SK-N-SH treated with all-trans-retinoic acid at 6 μM for 48 hours (cell line): Measurements from ENCODE around the gene CFDP1.

Experiments
- ATAC-seq: fragments of 200-7000 bp; cut with Tn5 transposase; 3 replicates; pipeline ENCODE4 v1.9.1; 2020; ENCODE audit warnings: mild to moderate bottlenecking, moderate library complexity
- ARNTL ChIP-seq: fragments of 450-650 bp; formaldehyde crosslinking; IDR thresholded peaks from 2 replicates; pipeline ENCODE4 v1.5.0; 2020; ENCODE audit warnings: low read depth, mild to moderate bottlenecking, moderate library complexity, borderline replicate concordance
- BACH2 ChIP-seq: fragments of 250-450 bp; sonication (Bioruptor Pico); IDR thresholded peaks from 2 replicates; pipeline ENCODE4 v1.9.0; 2021; ENCODE audit warnings: mild to moderate bottlenecking, borderline replicate concordance
- CREB5 ChIP-seq: fragments of 250-450 bp; sonication (Bioruptor Pico); IDR thresholded peaks from 2 replicates; pipeline ENCODE4 v1.5.1; 2020; ENCODE audit warnings: low read depth, mild to moderate bottlenecking, moderate library complexity
- CSDC2 ChIP-seq: fragments of 250-450 bp; sonication (Bioruptor Pico); IDR thresholded peaks from 2 replicates; pipeline ENCODE4 v1.5.0; 2020; ENCODE audit warnings: mild to moderate bottlenecking, moderate library complexity
- CSRNP3 ChIP-seq: fragments of 250-450 bp; sonication (Bioruptor Pico); IDR thresholded peaks from 2 replicates; pipeline ENCODE4 v1.5.1; 2021; ENCODE audit warnings: mild to moderate bottlenecking, moderate library complexity
- ESRRG ChIP-seq: fragments of 250-450 bp; sonication (Bioruptor Pico); IDR thresholded peaks from 2 replicates; pipeline ENCODE4 v1.6.1; 2021; ENCODE audit warnings: mild to moderate bottlenecking
- GLIS3 ChIP-seq: fragments of 250-450 bp; sonication (Bioruptor Pico); IDR thresholded peaks from 2 replicates; pipeline ENCODE4 v1.5.0; 2020; ENCODE audit warnings: mild to moderate bottlenecking, moderate library complexity
- ISL1 ChIP-seq: fragments of 250-450 bp; sonication (Bioruptor Pico); IDR thresholded peaks from 2 replicates; pipeline ENCODE4 v2.1.2; 2022; ENCODE audit warnings: mild to moderate bottlenecking, moderate library complexity
- OSR1 ChIP-seq: fragments of 250-450 bp; sonication (Bioruptor Pico); IDR thresholded peaks from 2 replicates; pipeline ENCODE4 v1.8.0; 2022; ENCODE audit warnings: moderate library complexity, mild to moderate bottlenecking, inconsistent platforms
- PATZ1 ChIP-seq: fragments of 250-450 bp; sonication (Bioruptor Pico); IDR thresholded peaks from 2 replicates; pipeline ENCODE4 v1.8.0; 2020; ENCODE audit warnings: mild to moderate bottlenecking, moderate library complexity, borderline replicate concordance
- POU6F1 ChIP-seq: fragments of 250-450 bp; sonication (Bioruptor Pico); IDR thresholded peaks from 2 replicates; pipeline ENCODE4 v1.8.0; 2021; ENCODE audit warnings: low read depth, mild to moderate bottlenecking, moderate library complexity, borderline replicate concordance
- PPARA ChIP-seq: fragments of 250-450 bp; sonication (Bioruptor Pico); IDR thresholded peaks from 2 replicates; pipeline ENCODE4 v1.5.0; 2020; ENCODE audit warnings: mild to moderate bottlenecking, borderline replicate concordance
- RARB ChIP-seq: fragments of 250-450 bp; sonication (Bioruptor Pico); IDR thresholded peaks from 2 replicates; pipeline ENCODE4 v1.8.0; 2021; ENCODE audit warnings: mild to moderate bottlenecking, moderate library complexity
- SNAI2 ChIP-seq: fragments of 250-450 bp; sonication (Bioruptor Pico); IDR thresholded peaks from 2 replicates; pipeline ENCODE4 v1.5.0; 2020; ENCODE audit warnings: mild to moderate bottlenecking, moderate library complexity
- TCF4 ChIP-seq: fragments of 250-450 bp; sonication (Bioruptor Pico); IDR thresholded peaks from 2 replicates; pipeline ENCODE4 v1.8.0; 2021; ENCODE audit warnings: mild to moderate bottlenecking, moderate library complexity, borderline replicate concordance
- TOX ChIP-seq: fragments of 250-450 bp; sonication (Bioruptor Pico); IDR thresholded peaks from 2 replicates; pipeline ENCODE4 v1.8.0; 2021; ENCODE audit warnings: mild to moderate bottlenecking, moderate library complexity, borderline replicate concordance
- TSHZ2 ChIP-seq: fragments of 250-450 bp; sonication (Bioruptor Pico); IDR thresholded peaks from 2 replicates; pipeline ENCODE4 v1.5.0; 2020; ENCODE audit warnings: mild to moderate bottlenecking, moderate library complexity
- ZC3H10 ChIP-seq: fragments of 250-450 bp; sonication (Bioruptor Pico); IDR thresholded peaks from 2 replicates; pipeline ENCODE4 v1.5.1; 2021; ENCODE audit warnings: mild to moderate bottlenecking, moderate library complexity
- ZFP3 ChIP-seq: fragments of 250-450 bp; sonication (Bioruptor Pico); IDR thresholded peaks from 2 replicates; pipeline ENCODE4 v1.5.0; 2020; ENCODE audit warnings: mild to moderate bottlenecking, moderate library complexity
- ZFP30 ChIP-seq: fragments of 450-650 bp; formaldehyde crosslinking; IDR thresholded peaks from 2 replicates; pipeline ENCODE4 v1.5.0; 2022; ENCODE audit warnings: mild to moderate bottlenecking, moderate library complexity
- ZNF70 ChIP-seq: fragments of 450-650 bp; formaldehyde crosslinking; IDR thresholded peaks from 2 replicates; pipeline ENCODE4 v1.5.0; 2020; ENCODE audit warnings: mild to moderate bottlenecking, moderate library complexity
- ZNF8 ChIP-seq: fragments of 450-650 bp; formaldehyde crosslinking; IDR thresholded peaks from 2 replicates; pipeline ENCODE4 v1.5.0; 2020; ENCODE audit warnings: mild to moderate bottlenecking, moderate library complexity

Gene CFDP1

GRCh38 chr16:75249441-75249840, 183.9 kb downstream of the CFDP1 start:
- ATAC-seq, result no peak
- TF ChIP-seq PATZ1 (CRISPR knock-in tag), result no peak
- TF ChIP-seq RARB, result no peak
- TF ChIP-seq CREB5 (CRISPR knock-in tag), result no peak
- TF ChIP-seq TOX (CRISPR knock-in tag), result no peak
- TF ChIP-seq TSHZ2 (CRISPR knock-in tag), result no peak
- no peak for TF ChIP-seq ZC3H10
- TF ChIP-seq ARNTL (CRISPR knock-in tag), result no peak
- no peak for TF ChIP-seq ZFP3
- TF ChIP-seq SNAI2 (CRISPR knock-in tag), result no peak
- TF ChIP-seq ESRRG, result no peak
- TF ChIP-seq BACH2, result no peak
- TF ChIP-seq ISL1, result no peak
- TF ChIP-seq GLIS3 (CRISPR knock-in tag), result no peak
- no peak for TF ChIP-seq POU6F1 (CRISPR knock-in tag)
- TF ChIP-seq PPARA (CRISPR knock-in tag), result no peak

GRCh38 chr16:75248536-75249380, 184.5 kb downstream of the CFDP1 start:
- no peak for TF ChIP-seq ZC3H10
- no peak for TF ChIP-seq GLIS3 (CRISPR knock-in tag)
- TF ChIP-seq ZNF8 (CRISPR knock-in tag), result no peak
- no peak for TF ChIP-seq CREB5 (CRISPR knock-in tag)
- no peak for TF ChIP-seq OSR1
- no peak for TF ChIP-seq TCF4
- no peak for TF ChIP-seq SNAI2 (CRISPR knock-in tag)
- TF ChIP-seq CSDC2 (CRISPR knock-in tag), result no peak
- no peak for TF ChIP-seq TSHZ2 (CRISPR knock-in tag)
- no peak for TF ChIP-seq BACH2
- no peak for TF ChIP-seq ZFP30 (CRISPR knock-in tag)
- TF ChIP-seq RARB, result no peak
- no peak for TF ChIP-seq ESRRG
- TF ChIP-seq ZNF70, result no peak
- no peak for TF ChIP-seq CSRNP3 (CRISPR knock-in tag)
- no peak for ATAC-seq
